ENCODE measurements around the gene COL4A2. TPM values are rescaled to one million over a fixed set of nuclear protein-coding genes. Genes with fewer than 3 reads are reported as not detected.

Gene COL4A2
- total RNA-seq, 1 experiment from 2014 or later: 66.0 TPM

GRCh38 chr13:110279684-110280083, 27.4 kb upstream of the COL4A2 start:
- intact Hi-C loops (cut with micrococcal nuclease): no loop called here
- Mint-ChIP-seq H3K4me1 (ENCODE audit: insufficient read depth, unreplicated experiment) (no peaks in the 10 kb centered on the region), H3K27me3 (ENCODE audit: insufficient read depth, unreplicated experiment) (no peaks in the 10 kb centered on the region), H3K9me3 (ENCODE audit: unreplicated experiment) (no peaks in the 10 kb centered on the region), H3K27ac (ENCODE audit: low read depth, unreplicated experiment) (no peak overlapping the region), H3K36me3 (ENCODE audit: insufficient read depth, unreplicated experiment) (no peaks in the 10 kb centered on the region), H3K4me3 (ENCODE audit: unreplicated experiment) (no peak overlapping the region)
- CTCF ChIA-PET: interaction anchor here (0.8 kb wide), 1 partner anchor 314 kb away, joined by 3 read pairs; no protein-coding TSS in a partner anchor
- no TSS peak for BruUV-seq (replicated peaks)
- POLR2A ChIA-PET: no interaction called here
- no peak for DNase-seq (ENCODE audit: unreplicated experiment)
- no peak for TF ChIP-seq CTCF (IDR thresholded peaks at IDR 0.05; ENCODE audit: unreplicated experiment)

- Mint-ChIP-seq H3K27me3 (ENCODE audit: insufficient read depth, unreplicated experiment) (no peaks in the 10 kb centered on the region), H3K4me3 (ENCODE audit: unreplicated experiment) (no peak overlapping the region), H3K36me3 (ENCODE audit: insufficient read depth, unreplicated experiment) (no peaks in the 10 kb centered on the region), H3K9me3 (ENCODE audit: unreplicated experiment) (no peaks in the 10 kb centered on the region), H3K4me1 (ENCODE audit: insufficient read depth, unreplicated experiment) (no peaks in the 10 kb centered on the region), H3K27ac (ENCODE audit: low read depth, unreplicated experiment) (no peak overlapping the region)
- no peak for DNase-seq (ENCODE audit: unreplicated experiment)
- BruUV-seq (replicated peaks): no TSS peak
- TF ChIP-seq CTCF (IDR thresholded peaks at IDR 0.05; ENCODE audit: unreplicated experiment): no peak
- POLR2A ChIA-PET: no interaction called here
- intact Hi-C loops (cut with micrococcal nuclease): no loop called here
- CTCF ChIA-PET: no interaction called here
Measured at GRCh38 chr13:110280231-110280813, 26.8 kb upstream of the COL4A2 start.

GRCh38 chr13:110280985-110281688, 25.9 kb upstream of the COL4A2 start:
- Mint-ChIP-seq H3K36me3 (ENCODE audit: insufficient read depth, unreplicated experiment) (no peaks in the 10 kb centered on the region), H3K27me3 (ENCODE audit: insufficient read depth, unreplicated experiment) (no peaks in the 10 kb centered on the region), H3K27ac (ENCODE audit: low read depth, unreplicated experiment) (no peak overlapping the region), H3K9me3 (ENCODE audit: unreplicated experiment) (no peaks in the 10 kb centered on the region), H3K4me3 (ENCODE audit: unreplicated experiment) (no peak overlapping the region), H3K4me1 (ENCODE audit: insufficient read depth, unreplicated experiment) (no peaks in the 10 kb centered on the region)
- no peak for TF ChIP-seq CTCF (IDR thresholded peaks at IDR 0.05; ENCODE audit: unreplicated experiment)
- CTCF ChIA-PET: no interaction called here
- BruUV-seq (replicated peaks): no TSS peak
- intact Hi-C loops (cut with micrococcal nuclease): no loop called here
- POLR2A ChIA-PET: no interaction called here
- no peak for DNase-seq (ENCODE audit: unreplicated experiment)

GRCh38 chr13:110281736-110282135, 25.3 kb upstream of the COL4A2 start:
- DNase-seq (ENCODE audit: unreplicated experiment): no peak
- Mint-ChIP-seq H3K4me1 (ENCODE audit: insufficient read depth, unreplicated experiment) (no peaks in the 10 kb centered on the region), H3K9me3 (ENCODE audit: unreplicated experiment) (no peaks in the 10 kb centered on the region), H3K27ac (ENCODE audit: low read depth, unreplicated experiment) (no peak overlapping the region), H3K27me3 (ENCODE audit: insufficient read depth, unreplicated experiment) (no peaks in the 10 kb centered on the region), H3K36me3 (ENCODE audit: insufficient read depth, unreplicated experiment) (no peaks in the 10 kb centered on the region), H3K4me3 (ENCODE audit: unreplicated experiment) (no peak overlapping the region)
- CTCF ChIA-PET: interaction anchor here (0.6 kb wide), 1 partner anchor 84 kb away, joined by 3 read pairs; no protein-coding TSS in a partner anchor
- TF ChIP-seq CTCF (IDR thresholded peaks at IDR 0.05; ENCODE audit: unreplicated experiment): no peak
- no TSS peak for BruUV-seq (replicated peaks)
- intact Hi-C loops (cut with micrococcal nuclease): no loop called here
- POLR2A ChIA-PET: no interaction called here
